GM12878 (cell line): ENCODE results near the gene SNX22. TPM values are rescaled to one million over a fixed set of nuclear protein-coding genes. Genes with fewer than 3 reads are reported as not detected.
A peak's percentile ranks its signal among the peaks of the same experiment; 100 is the strongest.

ENCODE experiments used
- ATAC-seq: fragments of 200-7000 bp; cut with Tn5 transposase; 3 replicates; pipeline ENCODE4 v1.9.1; 2020; ENCODE audit warnings: mild to moderate bottlenecking, moderate library complexity
- BruUV-seq: library from RNA; stranded (reverse); fragments of 400-500 nt; replicated peaks from 2 replicates; lab custom pipeline; 2021; lab: Mats Ljungman, UMichigan
- CTCF ChIA-PET: fragments of 300-600 bp; sonication (Branson Sonifier 250); formaldehyde crosslinking; extraction: SDS; loops from one replicate; lab custom pipeline; 2021; ENCODE audit warnings: inconsistent platforms; lab: Yijun Ruan, JAX
- POLR2A ChIA-PET: fragments of 350-600 bp; formaldehyde crosslinking; extraction: SDS; loops from one replicate; lab custom pipeline; 2021; ENCODE audit warnings: inconsistent platforms; lab: Charles Lee
- RAD21 ChIA-PET: fragments of 300-600 bp; sonication (Branson Sonifier 250); formaldehyde crosslinking; loops from one replicate; lab custom pipeline; 2023; ENCODE audit warnings: antibody characterized with exemption; ENCODE audit not compliant: unreplicated experiment; lab: Charles Lee
- SMC1A ChIA-PET: fragments of 300-600 bp; sonication (Branson Sonifier 250); formaldehyde crosslinking; loops from one replicate; lab custom pipeline; 2023; ENCODE audit not compliant: unreplicated experiment, uncharacterized antibody; lab: Charles Lee
- DNase-seq: peaks from one replicate; pipeline ENCODE4 v3.0.0-alpha.2; 2011; ENCODE audit warnings: low read depth, low spot score
- FAIRE-seq: peaks from 3 replicates; lab custom pipeline; 2011; peaks lifted over from hg19 to GRCh38; lab: Jason Lieb, UNC
- H2AFZ ChIP-seq: 2 replicates; pipeline ENCODE4 v1.6.0; 2011; ENCODE audit warnings: low read depth, low read length, control low read depth; ENCODE audit not compliant: control insufficient read depth
- H3K27ac ChIP-seq: 2 replicates; pipeline ENCODE4 v1.5.1; 2011; ENCODE audit warnings: control low read depth; ENCODE audit not compliant: control insufficient read depth, insufficient read depth
- H3K27me3 ChIP-seq, 2 experiments: replicated peaks in 1 of 2; 2 replicates each; pipeline versions ENCODE4 v1.6.0 to v1.6.1; 2011; ENCODE audit warnings: low read length in 1 of 2; ENCODE audit not compliant: control insufficient read depth in 2 of 2, insufficient read depth in 2 of 2
- H3K36me3 ChIP-seq, 2 experiments: 2 replicates each; pipeline ENCODE4 v1.5.1; 2011; ENCODE audit warnings: low read length in 1 of 2; ENCODE audit not compliant: control insufficient read depth in 2 of 2, insufficient read depth in 2 of 2
- H3K4me1 ChIP-seq: 2 replicates; pipeline ENCODE4 v1.6.1; 2011; ENCODE audit warnings: mild to moderate bottlenecking, low read length, moderate library complexity, mixed read lengths; ENCODE audit not compliant: control insufficient read depth, insufficient read depth
- H3K4me2 ChIP-seq: 2 replicates; pipeline ENCODE4 v1.6.0; 2011; ENCODE audit warnings: control low read depth; ENCODE audit not compliant: control insufficient read depth, insufficient read depth
- H3K4me3 ChIP-seq: fragments of 200-600 bp; sonication (generic); 2 replicates; pipeline ENCODE4 v1.5.1; 2016
- H3K79me2 ChIP-seq: 2 replicates; pipeline ENCODE4 v1.6.0; 2011; ENCODE audit warnings: low read length; ENCODE audit not compliant: control insufficient read depth, insufficient read depth
- H3K9ac ChIP-seq: 2 replicates; pipeline ENCODE4 v1.8.0; 2011; ENCODE audit warnings: low read length, control low read depth, mixed read lengths; ENCODE audit not compliant: control insufficient read depth, insufficient read depth
- H3K9me3 ChIP-seq: replicated peaks from 3 replicates; pipeline ENCODE4 v1.5.1; 2011; ENCODE audit warnings: mild to moderate bottlenecking, low read length; ENCODE audit not compliant: control insufficient read depth, insufficient read depth
- H4K20me1 ChIP-seq: 2 replicates; pipeline ENCODE4 v1.6.0; 2011; ENCODE audit not compliant: control insufficient read depth, insufficient read depth
- EZH2 ChIP-seq: IDR thresholded peaks from 2 replicates; pipeline ENCODE4 v1.6.1; 2012; ENCODE audit warnings: low read depth, mild to moderate bottlenecking, control low read depth, inconsistent platforms, low read length, borderline replicate concordance; ENCODE audit not compliant: control insufficient read depth
- FOXM1 ChIP-seq: IDR thresholded peaks from 2 replicates; pipeline ENCODE4 v1.6.1; 2012; ENCODE audit warnings: low read depth, mild to moderate bottlenecking, inconsistent platforms, low read length, moderate library complexity
- JUNB ChIP-seq: IDR thresholded peaks from 2 replicates; pipeline ENCODE4 v1.6.1; 2016; ENCODE audit warnings: antibody characterized with exemption, mild to moderate bottlenecking
- PAX5 ChIP-seq: IDR thresholded peaks from 2 replicates; pipeline ENCODE4 v1.6.1; 2011; ENCODE audit warnings: low read depth, low read length, borderline replicate concordance
- USF1 ChIP-seq: IDR thresholded peaks from 2 replicates; pipeline ENCODE4 v1.6.1; 2011; ENCODE audit warnings: borderline replicate concordance, low read depth, mild to moderate bottlenecking, moderate library complexity, mixed read lengths, low read length; ENCODE audit not compliant: insufficient read depth; ENCODE audit errors: extremely low read length
- WGBS: methylation state at CpG from one replicate; pipeline ENCODE4 v1.1.6; 2016; ENCODE audit warnings: low lambda C conversion rate; ENCODE audit not compliant: insufficient replicate concordance, insufficient coverage; ENCODE audit errors: missing lambda C conversion rate; 5-methylcytosine and 5-hydroxymethylcytosine counted together
- in situ Hi-C: fragments of 300-500 bp; cut with MboI; formaldehyde crosslinking; loops from 9 replicates; pipeline ENCODE4 v1.14.3; 2018; ENCODE audit warnings: mixed read lengths
- intact Hi-C: fragments of 100-400 bp; cut with micrococcal nuclease; formaldehyde crosslinking; loops from one replicate; pipeline ENCODE4 v1.14.2; 2022; ENCODE audit not compliant: unreplicated experiment
- polyA plus RNA-seq, 11 experiments: library from polyadenylated mRNA; depleted of rRNA in 4 of 11; unstranded in 6 of 11; stranded (reverse) in 5 of 11; fragments of >200 nt; fragmentation: Nextera tagmentation in 4 of 11; fragmentation: Illumina TruSeq in 1 of 11; extraction: Ambion mirVana in 4 of 11; extraction: Trizol in 1 of 11; gene quantifications; 1 replicate in 1 of 11; 2 replicates in 10 of 11; pipeline versions ENCODE4 v1.2.1 to v1.2.3, GENCODE V29; 2011 to 2016; ENCODE audit warnings: inconsistent platforms in 2 of 11, missing spikeins in 2 of 11, low read depth in 1 of 11
- total RNA-seq, 4 experiments: library from RNA; depleted of rRNA in 3 of 4; stranded (reverse); fragments of >200 nt in 3 of 4; fragmentation: Illumina TruSeq in 1 of 4; extraction: Trizol in 1 of 4; gene quantifications; 2 replicates each; pipeline versions ENCODE4 v1.2.1 to v1.2.3, GENCODE V29; 2013 to 2021

Gene SNX22
- total and polyA plus RNA-seq, 10 of the 15 experiments (the other 5 are each of a cell fraction or from before 2014, with no cell fraction given): 4.4 to 29.0 (median 8.7) TPM

DNA sequence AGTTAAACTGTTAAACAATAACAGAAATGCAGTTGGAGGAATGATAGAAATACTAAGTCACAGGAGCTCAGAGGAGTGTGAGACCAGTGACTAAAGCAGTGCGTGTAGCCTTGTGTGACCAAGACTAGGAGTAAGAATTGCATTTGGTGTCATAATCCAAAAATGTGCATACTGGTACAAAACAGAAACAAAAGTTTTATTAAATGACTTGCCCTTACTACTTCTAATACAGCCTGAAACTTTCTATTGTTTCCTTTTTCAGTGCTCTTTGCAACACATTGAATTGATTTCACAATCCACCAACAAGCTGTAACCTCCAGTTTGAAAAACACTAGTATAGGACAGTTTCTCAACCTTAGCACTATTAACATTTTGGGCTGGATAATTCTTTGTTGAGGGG, 38.6 kb upstream of the SNX22 start:
- peak overlapping the region; percentile 30; the same call in 1 of the 2 replicates for H3K27ac ChIP-seq
- peak; percentile 44; the same call in 2 of the 3 replicates for ATAC-seq
- no peaks in the 10 kb centered on the region for H3K27me3 ChIP-seq
- WGBS: 4% methylated on average over 1 of the region's 1 CpG
- no peaks in the 10 kb centered on the region for H4K20me1 ChIP-seq
- ChIA-PET SMC1A (interaction anchor here (1.3 kb wide), 1 partner anchor 9 kb away, joined by 5 read pairs; no protein-coding TSS in a partner anchor), RAD21 (interaction anchor here (0.8 to 1.0 kb wide), 2 partner anchors 22 to 40 kb away, joined by 3 read pairs; no protein-coding TSS in a partner anchor), POLR2A (interaction anchor here (0.7 kb wide), 1 partner anchor 884 kb away, joined by 3 read pairs; no protein-coding TSS in a partner anchor), CTCF (interaction anchor here (0.7 to 1.1 kb wide), 3 partner anchors 11 to 69 kb away, joined by 3 read pairs; no protein-coding TSS in a partner anchor)
- FAIRE-seq: no peak
- DNase-seq: no peak
- H2AFZ ChIP-seq: no peak overlapping the region
- H3K4me2 ChIP-seq: peak overlapping the region; percentile 41; the same call in 1 of the 2 replicates
- BruUV-seq: no TSS peak
- intact Hi-C loops: no loop called here
- in situ Hi-C loops: no loop called here
- no peaks in the 10 kb centered on the region for H3K9me3 ChIP-seq
- H3K4me3 ChIP-seq: no peak overlapping the region
- H3K4me1 ChIP-seq: peaks cover 26% of the 10 kb centered on the region
- H3K36me3 ChIP-seq: peaks cover 5 to 21% of the 10 kb centered on the region in 2 experiments
- H3K79me2 ChIP-seq: peaks cover 34% of the 10 kb centered on the region
- TF ChIP-seq PAX5: no peak
- no peak for TF ChIP-seq USF1
- no peak for TF ChIP-seq FOXM1
- TF ChIP-seq JUNB: 0 out of 2 replicates have a peak, but pooled peaks have one; percentile 16
- TF ChIP-seq EZH2: no peak
- H3K9ac ChIP-seq: no peak overlapping the region
